GM23248 (cell line): Measurements from ENCODE around the gene ZFPM1.

Source experiments
- EZH2 ChIP-seq: fragments of 200-600 bp; sonication (generic); IDR thresholded peaks from 2 replicates; pipeline ENCODE4 v1.6.1; 2018; ENCODE audit warnings: antibody characterized with exemption, mild to moderate bottlenecking; ENCODE audit not compliant: insufficient read depth, poor library complexity, severe bottlenecking
- EZH2phosphoT487 ChIP-seq: fragments of 200-600 bp; sonication (generic); IDR thresholded peaks from 2 replicates; pipeline ENCODE4 v1.6.1; 2018; ENCODE audit warnings: antibody characterized with exemption, moderate library complexity, mild to moderate bottlenecking, low read depth; ENCODE audit not compliant: insufficient read depth

- TF ChIP-seq EZH2 (no peak), EZH2phosphoT487 (no peak)
These were observed 56.6 kb downstream of the ZFPM1 start for GRCh38 chr16:88509749-88510069.
